Midbrain (tissue), 1 donor: ENCODE results near the gene MCTS1.
A peak's percentile ranks its signal among the peaks of the same experiment; 100 is the strongest.
"Not testable (repeated sequence)": the region's sequence is repeated elsewhere in the genome, so short reads cannot be mapped to it uniquely, and the experiment has no call there.

Experiments
- DNase-seq: peaks from one replicate; lab custom pipeline; 2025; lab: John Stamatoyannopoulos, UW

Gene MCTS1

GRCh38 chrX:120603707-120604360, at the start of gene MCTS1:
MCTS1 (plus strand) TSS chrX:120604101; CDS start chrX:120604237, 136 bp downstream.
- DNase-seq: peak; percentile 69

GRCh38 chrX:120556251-120556650, 47.6 kb upstream of the MCTS1 start:
- DNase-seq: no peak

GRCh38 chrX:120559804-120560203, 44.1 kb upstream of the MCTS1 start:
- no peak for DNase-seq

GRCh38 chrX:120560405-120560841, 43.5 kb upstream of the MCTS1 start:
- DNase-seq: peak; percentile 40

GRCh38 chrX:120560842-120561633, 42.9 kb upstream of the MCTS1 start, which contains the start of gene CUL4B:
CUL4B (minus strand) TSS chrX:120560962; CDS start chrX:120560638, 324 bp downstream.
- DNase-seq: peak; percentile 92

GRCh38 chrX:120561634-120562568, 42.0 kb upstream of the MCTS1 start:
- DNase-seq: no peak

- no peak for DNase-seq
Observed at GRCh38 chrX:120562569-120562926, 41.4 kb upstream of the MCTS1 start.

GRCh38 chrX:120564925-120565324, 39.0 kb upstream of the MCTS1 start:
- DNase-seq: no peak

- DNase-seq: no peak
Observed at GRCh38 chrX:120566817-120567216, 37.1 kb upstream of the MCTS1 start.

- DNase-seq: no peak
Observed at GRCh38 chrX:120568035-120568434, 35.9 kb upstream of the MCTS1 start.

- no peak for DNase-seq
Observed at GRCh38 chrX:120568609-120569008, 35.3 kb upstream of the MCTS1 start.

- DNase-seq: no peak
Observed at GRCh38 chrX:120570011-120570600, 33.8 kb upstream of the MCTS1 start.

- not testable (repeated sequence) for DNase-seq
Observed at GRCh38 chrX:120573806-120574205, 30.1 kb upstream of the MCTS1 start.

GRCh38 chrX:120575379-120576114, 28.4 kb upstream of the MCTS1 start:
- DNase-seq: no peak

- no peak for DNase-seq
Observed at GRCh38 chrX:120585702-120586101, 18.2 kb upstream of the MCTS1 start.

- DNase-seq: peak; percentile 11
Observed at GRCh38 chrX:120604361-120604782, 471 bp downstream of the MCTS1 start.

- no peak for DNase-seq
Observed at GRCh38 chrX:120612086-120612485, 8.2 kb downstream of the MCTS1 start.

GRCh38 chrX:120614816-120615215, 10.9 kb downstream of the MCTS1 start:
- DNase-seq: no peak

GRCh38 chrX:120617996-120618630, 14.2 kb downstream of the MCTS1 start:
- no peak for DNase-seq

GRCh38 chrX:120625371-120625770, 21.5 kb downstream of the MCTS1 start:
- no peak for DNase-seq
